HCT116 (cell line): ENCODE results near the gene CBFB. TPM values are rescaled to one million over a fixed set of nuclear protein-coding genes. Genes with fewer than 3 reads are reported as not detected.
"Not testable (repeated sequence)": the region's sequence is repeated elsewhere in the genome, so short reads cannot be mapped to it uniquely, and the experiment has no call there.

Experiments
- ATAC-seq: fragments of 200-7000 bp; cut with Tn5 transposase; 2 replicates; pipeline ENCODE4 v1.9.1; 2020; ENCODE audit warnings: mild to moderate bottlenecking, moderate library complexity
- BruUV-seq: library from RNA; stranded (reverse); fragments of 400-500 nt; replicated peaks from 2 replicates; lab custom pipeline; 2021; lab: Mats Ljungman, UMichigan
- CTCF ChIA-PET: fragments of 300-600 bp; sonication (Branson Sonifier 250); formaldehyde crosslinking; loops from one replicate; lab custom pipeline; 2021; ENCODE audit warnings: antibody characterized with exemption; lab: Charles Lee
- POLR2A ChIA-PET: fragments of 300-600, 350-600 bp; sonication (Branson Sonifier 250); formaldehyde crosslinking; loops from one replicate; lab custom pipeline; 2021; ENCODE audit warnings: antibody characterized with exemption; lab: Charles Lee
- RAD21 ChIA-PET, 2 experiments: fragments of 300-600 bp; sonication (Branson Sonifier 250); formaldehyde crosslinking; loops; one replicate each; lab custom pipeline; 2023; ENCODE audit warnings: low total read pairs in 2 of 2; ENCODE audit not compliant: uncharacterized antibody in 2 of 2, unreplicated experiment in 2 of 2, low non-redundant PET in 1 of 2; lab: Charles Lee
- DNase-seq: peaks from one replicate; pipeline ENCODE4 v3.0.0-alpha.2; 2010; ENCODE audit warnings: low read depth, low spot score
- H2AFZ ChIP-seq: fragments of 200-600 bp; shearing (Covaris generic), sonication (generic); 2 replicates; pipeline ENCODE4 v1.6.1; 2017; ENCODE audit warnings: low read depth, mixed run types, mixed read lengths, antibody characterized with exemption, low read length; ENCODE audit not compliant: poor library complexity, severe bottlenecking
- H3K27ac ChIP-seq: 2 replicates; pipeline ENCODE4 v1.5.1; 2012; ENCODE audit warnings: low read depth, low read length
- H3K27me3 ChIP-seq: fragments of 200-600 bp; sonication (generic); 2 replicates; pipeline ENCODE4 v1.6.1; 2016; ENCODE audit warnings: mixed run types, low read length, mixed read lengths; ENCODE audit not compliant: insufficient read depth
- H3K36me3 ChIP-seq, 2 experiments: fragments of 200-500 bp in 1 of 2; fragments of 200-600 bp in 1 of 2; sonication (Bioruptor generic) in 1 of 2; sonication (generic) in 1 of 2; 2 replicates each; pipeline versions ENCODE4 v1.5.1 to v1.6.1; 2014 to 2016; ENCODE audit warnings: low read length in 2 of 2, inconsistent platforms in 1 of 2, mixed read lengths in 1 of 2, mixed run types in 1 of 2; ENCODE audit not compliant: insufficient read depth in 2 of 2, control insufficient read depth in 1 of 2
- H3K4me1 ChIP-seq, 2 experiments: fragments of 200-600 bp in 1 of 2; sonication (generic) in 1 of 2; 2 replicates each; pipeline versions ENCODE4 v1.5.1 to v1.6.1; 2012 to 2017; ENCODE audit warnings: low read length in 2 of 2, inconsistent platforms in 1 of 2, mild to moderate bottlenecking in 1 of 2, mixed read lengths in 1 of 2, mixed run types in 1 of 2, moderate library complexity in 1 of 2; ENCODE audit not compliant: insufficient read depth in 2 of 2, control insufficient read depth in 1 of 2
- H3K4me2 ChIP-seq: fragments of 200-600 bp; sonication (generic); 2 replicates; pipeline ENCODE4 v1.6.1; 2017; ENCODE audit warnings: mixed run types, low read length, mixed read lengths
- H3K4me3 ChIP-seq, 2 experiments: fragments of 200-600 bp in 1 of 2; sonication (generic) in 1 of 2; replicated peaks in 1 of 2; 2 replicates each; pipeline ENCODE4 v1.5.1; 2011 to 2016; ENCODE audit warnings: low read length in 2 of 2, control low read depth in 1 of 2, low read depth in 1 of 2, mild to moderate bottlenecking in 1 of 2, mixed read lengths in 1 of 2, mixed run types in 1 of 2
- H3K79me2 ChIP-seq: fragments of 200-600 bp; sonication (generic); 2 replicates; pipeline ENCODE4 v1.6.1; 2017; ENCODE audit warnings: mild to moderate bottlenecking, mixed run types, low read length, moderate library complexity, mixed read lengths; ENCODE audit not compliant: insufficient read depth
- H3K9ac ChIP-seq: fragments of 200-600 bp; sonication (generic); 2 replicates; pipeline ENCODE4 v1.6.1; 2016; ENCODE audit warnings: low read length, mixed read lengths
- H3K9me2 ChIP-seq: fragments of 200-600 bp; sonication (generic), shearing (Covaris generic); 2 replicates; pipeline ENCODE4 v1.6.1; 2017; ENCODE audit warnings: mixed run types, mild to moderate bottlenecking, moderate library complexity; ENCODE audit not compliant: insufficient read depth
- H3K9me3 ChIP-seq, 2 experiments: fragments of 200-500 bp in 1 of 2; fragments of 200-600 bp in 1 of 2; sonication (Bioruptor generic) in 1 of 2; sonication (generic) in 1 of 2; 2 replicates each; pipeline ENCODE4 v1.6.1; 2014 to 2017; ENCODE audit warnings: low read length in 2 of 2, mixed read lengths in 2 of 2, inconsistent platforms in 1 of 2, low read depth in 1 of 2, mild to moderate bottlenecking in 1 of 2, mixed run types in 1 of 2, moderate library complexity in 1 of 2; ENCODE audit not compliant: control insufficient read depth in 1 of 2, insufficient read depth in 1 of 2
- H4K20me1 ChIP-seq: fragments of 200-600 bp; sonication (generic), shearing (Covaris generic); 2 replicates; pipeline ENCODE4 v1.6.1; 2017; ENCODE audit warnings: mixed run types, mild to moderate bottlenecking, moderate library complexity; ENCODE audit not compliant: insufficient read depth
- CBX3 ChIP-seq: IDR thresholded peaks from 2 replicates; pipeline ENCODE4 v1.6.1; 2012; ENCODE audit warnings: low read depth
- CEBPB ChIP-seq: IDR thresholded peaks from 2 replicates; pipeline ENCODE4 v1.6.1; 2012; ENCODE audit warnings: low read depth
- ELF1 ChIP-seq: IDR thresholded peaks from 2 replicates; pipeline ENCODE4 v1.6.1; 2012; ENCODE audit warnings: low read depth, borderline replicate concordance
- EZH2phosphoT487 ChIP-seq: fragments of 200-600 bp; IDR thresholded peaks from 2 replicates; pipeline ENCODE4 v1.6.1; 2018; ENCODE audit warnings: antibody characterized with exemption, borderline replicate concordance
- FOSL1 ChIP-seq: IDR thresholded peaks from 2 replicates; pipeline ENCODE4 v1.6.1; 2012; ENCODE audit warnings: low read depth
- SP1 ChIP-seq: IDR thresholded peaks from 2 replicates; pipeline ENCODE4 v1.6.1; 2012; ENCODE audit warnings: low read depth
- ZFX ChIP-seq: fragments of 450-650 bp; IDR thresholded peaks from 2 replicates; pipeline ENCODE4 v1.6.1; 2017
- ZNF274 ChIP-seq: fragments of 200-500 bp; sonication (Bioruptor generic); IDR thresholded peaks from 2 replicates; pipeline ENCODE4 v1.6.1; 2014; ENCODE audit warnings: mild to moderate bottlenecking, low read depth, low read length, inconsistent platforms
- intact Hi-C: fragments of 100-400 bp; cut with micrococcal nuclease; formaldehyde crosslinking; loops from 2 replicates; pipeline ENCODE4 v1.10.0; 2022
- total RNA-seq: library from RNA; stranded (reverse); gene quantifications from one replicate; pipeline ENCODE4 v1.2.1, GENCODE V29; 2021; ENCODE audit not compliant: unreplicated experiment

The CBFB gene
- total RNA-seq, 1 experiment from 2014 or later = 101 TPM

GRCh38 chr16:66991545-66992077 is 37.3 kb upstream of the CBFB start:
- ATAC-seq (no peak), DNase-seq (no peak)
- Histone ChIP-seq H3K27me3 (no peaks in the 10 kb centered on the region), H3K9me3 (no peaks in the 10 kb centered on the region), H2AFZ (no peak overlapping the region), H4K20me1 (no peaks in the 10 kb centered on the region), H3K4me3 (no peak overlapping the region), H3K4me1 (peaks cover 0 to 6% of the 10 kb centered on the region in 2 experiments; a peak in 1 of 4 replicates), H3K79me2 (no peaks in the 10 kb centered on the region), H3K36me3 (no peaks in the 10 kb centered on the region), H3K9me2 (no peaks in the 10 kb centered on the region), H3K9ac (no peak overlapping the region), H3K4me2 (no peak overlapping the region), H3K27ac (no peak overlapping the region)
- CTCF ChIA-PET = no interaction called here
- intact Hi-C loops = no loop called here
- TF ChIP-seq CEBPB = no peak
- no peak for TF ChIP-seq ZNF274
- no peak for TF ChIP-seq FOSL1
- no peak for TF ChIP-seq CBX3
- no peak for TF ChIP-seq EZH2phosphoT487
- no peak for TF ChIP-seq ZFX
- no peak for TF ChIP-seq ELF1
- no peak for TF ChIP-seq SP1
- POLR2A ChIA-PET = no interaction called here
- BruUV-seq = no TSS peak
- RAD21 ChIA-PET = no interaction called here

- H3K4me1 ChIP-seq, H3K9me2 ChIP-seq, H3K27me3 ChIP-seq, ATAC-seq, DNase-seq, H3K79me2 ChIP-seq, H3K27ac ChIP-seq, RAD21 ChIA-PET, H3K9me3 ChIP-seq, intact Hi-C loops, H2AFZ ChIP-seq, CTCF ChIA-PET, BruUV-seq, H4K20me1 ChIP-seq, POLR2A ChIA-PET, H3K4me3 ChIP-seq, H3K4me2 ChIP-seq, H3K9ac ChIP-seq, H3K36me3 ChIP-seq: not testable (repeated sequence)
These were observed 35.4 kb upstream of the CBFB start for GRCh38 chr16:66993558-66993957.
